IMR-90 (cell line): ENCODE data around the gene KCNT2. TPM values are rescaled to one million over a fixed set of nuclear protein-coding genes. Genes with fewer than 3 reads are reported as not detected.

Source experiments
- microRNA-seq, 2 experiments: library from miRNA; stranded (forward) in 1 of 2; unstranded in 1 of 2; fragments of 10-50 nt in 1 of 2; fragments of <30 nt in 1 of 2; gene quantifications in 1 of 2; microRNA quantifications in 1 of 2; one replicate each; pipeline versions ENCODE3 to v1.1.0; 2013 to 2020; ENCODE audit not compliant: insufficient read depth in 1 of 2, insufficient read length in 1 of 2, unreplicated experiment in 1 of 2
- polyA plus RNA-seq, 3 experiments: library from polyadenylated mRNA; depleted of rRNA; stranded (reverse); fragments of >200 nt; gene quantifications; 2 replicates each; pipeline ENCODE4 v1.2.3, GENCODE V29; 2012; ENCODE audit warnings: low replicate concordance in 1 of 3
- small RNA-seq, 5 experiments: library from RNA; depleted of rRNA; stranded (forward); fragments of <200 nt; gene quantifications; one replicate each; pipeline ENCODE3, GENCODE V24; 2012
- total RNA-seq: library from RNA; depleted of rRNA; stranded (reverse); fragments of >200 nt; gene quantifications from 2 replicates; pipeline ENCODE4 v1.2.3, GENCODE V29; 2012; rRNA removed

KCNT2 gene
- total and polyA plus RNA-seq, 2 of the 4 experiments (the other 2 are of a cell fraction) = 0.22 to 0.72 TPM

Small RNA genes within 50 kb of the gene (microRNA-seq; reads per million reads assigned to microRNA genes)
- gene MIR4735 = 0 to 0.37 reads per million in 2 experiments

Small RNA genes within 50 kb of the gene (small RNA-seq; reads per million reads assigned to genes)
- 0 reads per million in 5 experiments for gene MIR4735

Other genes with a start within 250 kb of the KCNT2 start
- gene CFH, start 43.6 kb upstream of the KCNT2 start, total RNA-seq = 6.3 and 12.8 TPM in 2 replicates
- 9.8 and 12.1 TPM in 2 replicates for gene CFH, start 43.6 kb upstream of the KCNT2 start, polyA plus RNA-seq (2012; rRNA removed)
- gene CFHR3, start 166.4 kb upstream of the KCNT2 start, total RNA-seq = not detected in 2 replicates
- gene CFHR3, start 166.4 kb upstream of the KCNT2 start, polyA plus RNA-seq (2012; rRNA removed) = not detected in 2 replicates
- not detected in 2 replicates for gene CFHR1, start 211.3 kb upstream of the KCNT2 start, total RNA-seq
- gene CFHR1, start 211.3 kb upstream of the KCNT2 start, polyA plus RNA-seq (2012; rRNA removed) = not detected in 2 replicates